HG02588 (cell line): ENCODE measurements around the gene CFAP20DC.
"Not testable (repeated sequence)": the region's sequence is repeated elsewhere in the genome, so short reads cannot be mapped to it uniquely, and the experiment has no call there.

Source experiments
- ATAC-seq: cut with Tn5 transposase; IDR thresholded peaks from one replicate; pipeline ENCODE4 v1.9.1; 2021; ENCODE audit warnings: mild to moderate bottlenecking, moderate library complexity; ENCODE audit not compliant: unreplicated experiment

The CFAP20DC gene

DNA sequence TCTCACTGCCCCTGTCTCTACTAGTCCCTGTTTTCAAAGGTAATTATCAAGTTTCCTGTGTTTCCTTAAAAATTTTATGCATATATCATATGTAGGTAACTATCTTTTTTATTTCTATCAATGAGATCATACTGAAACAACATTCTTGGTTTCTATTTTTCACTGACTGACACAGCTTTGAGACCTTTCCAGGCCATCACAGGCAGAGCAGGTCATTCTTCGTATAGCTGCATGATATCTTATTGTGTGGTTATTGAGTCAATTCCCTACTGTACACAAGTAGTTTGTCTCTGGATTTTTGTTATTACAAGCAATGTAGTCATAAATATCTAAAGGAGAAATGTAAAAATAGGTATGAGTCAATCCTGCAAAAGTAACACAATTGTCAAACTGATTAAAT is 169.6 kb downstream of the CFAP20DC start:
- ATAC-seq: no peak

- peak; percentile 74 for ATAC-seq
These were observed 175.0 kb downstream of the CFAP20DC start for GRCh38 chr3:58874795-58875194.

GRCh38 chr3:58874248-58874741 is 175.5 kb downstream of the CFAP20DC start:
- peak; percentile 85 for ATAC-seq

DNA sequence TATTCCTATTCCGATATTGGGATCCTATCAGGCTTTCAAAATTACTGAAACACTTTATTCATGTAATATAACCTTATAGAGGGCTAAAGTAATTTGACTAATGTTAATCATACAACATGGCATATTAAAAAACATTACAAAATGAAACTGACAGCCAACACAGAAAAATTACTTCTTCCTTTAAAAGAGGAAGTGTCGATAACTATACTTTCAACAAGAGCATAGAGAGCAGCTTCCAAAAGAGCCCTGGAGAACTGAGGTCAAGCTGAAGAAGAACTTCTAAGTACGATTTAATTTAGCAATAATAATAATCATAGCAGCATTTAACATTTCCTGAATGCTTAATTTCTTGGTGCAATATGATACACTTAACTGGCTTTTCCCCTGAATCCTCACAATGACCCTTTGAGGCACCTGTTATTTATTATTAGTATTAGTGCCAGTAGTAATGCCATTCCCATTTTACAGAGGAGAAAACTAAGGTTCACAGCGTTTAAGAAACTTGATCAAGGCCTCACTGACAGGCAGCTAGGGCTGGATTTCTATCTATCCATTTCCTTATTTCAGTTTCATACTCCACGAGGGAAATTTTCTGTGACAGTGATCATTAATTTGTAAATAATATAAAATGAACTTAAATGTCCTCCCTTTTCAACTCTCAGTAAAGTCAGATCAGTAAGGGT is 181.6 kb downstream of the CFAP20DC start:
- no peak for ATAC-seq

GRCh38 chr3:58867621-58868020 is 182.2 kb downstream of the CFAP20DC start:
- ATAC-seq: no peak

GRCh38 chr3:58866079-58866478 is 183.7 kb downstream of the CFAP20DC start:
- no peak for ATAC-seq

DNA sequence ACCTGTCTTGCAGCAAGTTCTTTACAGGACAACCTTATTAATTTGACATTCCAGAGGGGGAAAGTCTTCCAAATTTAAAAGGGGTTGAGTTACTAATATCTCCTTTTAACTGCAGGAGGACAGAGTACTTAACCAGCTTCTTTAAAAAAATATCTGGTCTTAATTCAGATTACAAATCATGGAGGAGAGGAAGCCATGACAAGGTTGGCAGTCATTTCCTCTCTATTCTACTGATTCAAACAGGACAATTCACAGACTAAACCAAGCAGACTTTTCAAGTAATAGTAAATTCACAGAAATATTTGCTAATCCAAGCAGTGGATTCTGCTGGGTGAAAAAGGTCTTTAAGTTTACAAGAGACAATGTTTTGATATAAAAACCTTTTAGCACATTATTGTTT is 185.3 kb downstream of the CFAP20DC start:
- no peak for ATAC-seq

DNA sequence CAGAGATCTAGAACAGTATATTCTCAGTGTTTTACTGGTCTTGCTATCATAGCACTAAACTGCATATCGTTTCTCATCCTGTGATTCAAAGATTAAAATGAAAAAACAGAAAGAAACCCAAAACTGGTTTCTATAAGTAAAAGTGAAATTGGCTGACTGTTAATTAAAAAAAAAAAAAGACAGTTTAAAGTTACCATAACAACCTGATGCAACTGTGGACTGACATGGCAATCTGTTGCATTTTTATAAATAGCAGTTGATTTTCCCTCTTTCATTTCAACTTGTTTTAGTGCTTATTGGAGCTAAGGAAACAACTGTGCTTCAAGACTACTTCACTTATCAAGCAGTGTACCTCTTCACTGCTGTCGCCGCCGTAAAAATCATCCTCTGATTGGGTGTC is 186.6 kb downstream of the CFAP20DC start:
- ATAC-seq: no peak

DNA sequence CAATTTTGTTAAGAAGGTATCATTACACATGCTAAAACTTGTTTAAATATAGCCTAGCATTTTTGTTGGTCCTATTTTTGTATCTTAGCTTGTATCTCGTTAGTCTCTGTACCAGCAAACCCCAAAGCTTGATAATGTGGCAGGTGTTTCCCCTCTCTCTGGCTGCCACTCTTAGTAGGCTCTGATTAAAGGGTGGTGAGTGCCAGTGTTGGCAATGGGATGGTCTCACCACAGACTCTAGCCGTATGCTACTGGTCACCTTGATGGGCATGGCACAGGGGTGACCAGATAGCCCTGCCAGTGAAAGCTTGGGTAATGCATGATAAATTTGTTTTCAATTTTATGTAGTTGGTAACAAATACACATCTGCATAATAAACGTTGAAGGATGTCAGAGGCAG is 188.3 kb downstream of the CFAP20DC start:
- ATAC-seq: no peak

- no peak for ATAC-seq
These were observed 191.7 kb downstream of the CFAP20DC start for GRCh38 chr3:58858126-58858525.

DNA sequence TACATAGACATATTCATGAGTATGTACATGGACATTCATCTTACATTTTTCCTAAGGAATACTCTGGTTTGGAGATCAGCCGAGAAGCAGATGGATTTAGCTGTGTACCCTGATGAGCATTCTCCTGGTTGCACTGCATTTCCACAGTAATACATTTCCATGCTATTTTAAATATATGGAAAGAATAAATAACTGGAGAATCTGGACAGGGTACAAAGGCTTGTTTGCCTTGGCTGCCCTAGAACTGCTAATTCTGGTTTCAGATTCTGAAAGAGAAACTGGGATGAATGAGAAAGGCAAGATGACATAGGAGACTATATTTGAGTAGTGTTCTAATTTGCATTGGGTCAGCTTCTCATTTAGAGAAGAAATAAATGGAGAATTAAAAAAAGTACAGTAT is 192.4 kb downstream of the CFAP20DC start:
- no peak for ATAC-seq

- no peak for ATAC-seq
These were observed 201.0 kb downstream of the CFAP20DC start for GRCh38 chr3:58848826-58849225.

GRCh38 chr3:58842050-58842747 is 207.6 kb downstream of the CFAP20DC start:
- not testable (repeated sequence) for ATAC-seq

DNA sequence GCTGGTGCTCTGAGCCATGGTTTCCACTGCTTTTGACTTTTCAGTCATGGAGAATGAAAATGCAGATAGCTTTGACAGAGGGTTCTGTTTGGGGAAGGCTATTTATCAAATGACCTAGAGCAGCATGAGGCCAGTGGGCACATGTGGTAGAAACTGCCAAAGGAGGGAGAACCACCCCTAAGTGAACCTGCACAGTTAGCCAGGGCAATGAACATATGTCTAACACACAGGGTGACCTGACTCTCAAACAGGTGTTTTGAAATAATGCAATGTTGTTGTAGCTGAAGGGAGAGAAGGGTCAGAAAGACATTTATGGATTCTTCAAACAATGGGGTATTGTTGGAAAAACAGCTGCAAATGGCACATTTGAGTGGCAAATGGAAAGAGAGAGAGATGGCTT is 208.9 kb downstream of the CFAP20DC start:
- no peak for ATAC-seq

DNA sequence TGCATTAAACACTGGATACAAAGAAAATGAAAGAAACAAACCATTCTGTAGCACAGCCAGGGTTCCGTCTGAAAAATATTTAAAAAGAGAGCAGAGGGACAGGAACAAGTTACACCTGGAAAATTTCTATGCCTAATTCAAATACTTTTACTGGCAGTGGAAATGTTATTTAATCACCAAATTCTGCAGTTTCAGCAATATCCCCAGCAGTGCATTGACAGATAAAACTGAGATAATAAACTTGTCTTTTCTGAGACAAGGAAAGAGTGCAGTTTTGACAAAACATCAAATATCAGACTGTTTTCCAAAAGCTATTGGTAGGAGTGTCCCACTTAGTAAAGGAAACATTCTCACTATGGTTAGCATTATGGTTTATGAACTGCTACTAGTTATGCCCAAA is 209.9 kb downstream of the CFAP20DC start:
- no peak for ATAC-seq

GRCh38 chr3:58839187-58839586 is 210.6 kb downstream of the CFAP20DC start:
- ATAC-seq: no peak

DNA sequence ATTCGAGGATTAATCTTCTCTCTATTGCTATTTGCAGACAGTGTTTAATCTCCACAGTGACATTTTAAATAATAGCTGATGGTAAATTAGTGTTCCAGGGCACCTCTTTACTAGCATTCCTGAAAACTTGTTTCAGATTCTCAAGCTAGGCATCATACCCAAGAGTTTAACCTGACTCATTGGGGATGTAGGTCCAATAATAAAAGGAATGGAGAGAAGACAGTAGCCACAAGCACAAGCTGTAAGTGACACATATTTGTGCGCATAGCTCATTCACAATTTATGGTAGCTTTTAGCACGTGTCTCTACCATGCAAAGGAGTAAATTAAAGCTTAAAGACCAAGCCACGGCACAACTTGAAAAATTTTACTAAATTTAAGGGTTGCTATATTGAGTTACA is 212.0 kb downstream of the CFAP20DC start:
- ATAC-seq: no peak

DNA sequence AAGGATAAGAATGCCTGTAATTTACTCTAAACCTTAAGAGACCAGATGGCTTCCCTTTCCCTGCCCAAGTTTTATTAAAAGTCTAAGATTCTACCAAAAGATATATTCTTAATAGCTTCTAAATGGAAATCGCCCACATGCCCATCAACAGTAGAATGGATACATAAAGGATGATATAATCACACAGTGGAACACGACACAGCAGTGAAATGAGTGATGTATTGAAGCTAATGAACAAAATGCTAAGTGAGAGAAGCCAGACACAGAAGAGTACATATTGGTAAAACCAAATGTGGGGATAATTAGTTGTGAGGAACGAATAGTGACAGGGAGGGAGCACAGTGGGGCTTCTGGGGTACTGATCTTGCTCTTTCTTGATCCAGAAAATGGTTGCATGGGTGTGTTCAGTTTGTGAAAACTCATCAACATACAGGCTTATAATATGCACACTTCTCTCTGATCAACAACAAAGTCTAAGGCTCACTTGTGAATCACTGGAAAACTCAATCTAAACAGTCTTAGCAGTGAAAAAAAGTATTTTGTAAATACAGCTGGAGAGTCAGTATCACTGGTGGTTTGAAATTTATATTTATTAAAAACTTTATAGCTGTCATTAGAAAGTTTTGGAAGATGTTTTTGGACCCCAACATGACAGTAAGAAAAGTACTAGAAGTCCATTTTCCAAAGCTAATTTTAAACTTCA is 212.5 kb downstream of the CFAP20DC start:
- no peak for ATAC-seq

DNA sequence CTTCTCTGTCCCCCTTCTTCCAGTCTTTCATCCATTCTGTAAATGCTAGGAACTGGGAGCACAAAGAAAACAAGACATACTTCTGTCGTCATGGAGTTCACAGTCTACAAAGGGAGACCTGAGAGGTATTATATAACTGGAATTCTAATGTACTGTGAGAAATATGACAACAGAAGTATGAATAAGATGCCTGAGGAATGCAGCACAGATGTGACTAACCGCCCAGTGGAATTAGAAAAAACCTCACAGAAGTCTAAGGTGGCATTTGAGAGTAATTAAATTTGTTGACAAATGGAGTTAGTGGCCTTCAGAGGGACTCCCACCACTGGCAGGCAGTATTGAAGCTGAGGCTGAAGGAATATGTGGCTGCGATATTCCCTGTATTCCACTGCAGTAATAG is 214.7 kb downstream of the CFAP20DC start:
- ATAC-seq: no peak

- ATAC-seq: no peak
These were observed 216.3 kb downstream of the CFAP20DC start for GRCh38 chr3:58833491-58833890.

GRCh38 chr3:58829321-58830000 is 220.4 kb downstream of the CFAP20DC start:
- no peak for ATAC-seq
